ENCODE data around the gene CHRNE.
"Not testable (repeated sequence)": the region's sequence is repeated elsewhere in the genome, so short reads cannot be mapped to it uniquely, and the experiment has no call there.

Gene CHRNE

DNA sequence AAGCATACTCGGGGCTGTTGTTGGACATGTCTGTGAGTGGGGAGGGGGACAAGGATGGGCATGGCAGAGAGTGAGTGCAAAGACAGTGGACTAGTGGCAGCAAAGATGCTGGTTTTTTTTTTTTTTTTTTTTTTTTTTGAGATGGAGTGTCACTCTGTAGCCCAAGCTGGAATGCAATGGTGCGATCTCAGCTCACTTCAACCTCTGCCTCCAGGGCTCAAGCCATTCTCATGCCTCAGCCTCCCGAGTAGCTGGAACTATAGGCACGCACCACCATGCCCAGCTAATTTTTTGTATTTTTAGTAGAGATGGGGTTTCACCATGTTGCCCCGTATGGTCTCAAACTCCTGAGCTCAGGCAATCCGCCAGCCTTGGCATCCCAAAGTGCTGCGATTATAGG is 45.6 kb downstream of the CHRNE start:
- DNase-seq (ENCODE audit: low read depth in 2 of 2, low spot score in 1 of 2), result not testable (repeated sequence)

DNA sequence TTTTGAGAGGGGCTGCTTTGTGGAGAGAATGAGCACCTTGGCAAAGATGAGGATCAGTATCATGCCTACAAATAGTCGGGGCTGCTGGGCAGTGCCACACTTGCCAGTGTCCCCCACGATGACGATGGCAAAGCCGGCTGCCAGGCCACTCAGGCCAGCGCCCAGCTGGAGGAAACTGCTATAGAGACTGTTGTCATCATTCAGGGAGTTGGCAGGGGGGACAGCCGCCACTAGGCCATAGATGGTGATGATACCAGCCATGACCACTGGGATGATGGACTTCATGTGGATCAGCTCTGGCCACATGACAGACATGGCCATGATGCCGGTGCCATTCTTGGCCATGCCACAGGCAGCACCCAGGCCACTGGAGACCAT is 46.0 kb downstream of the CHRNE start:
- no peak for DNase-seq (ENCODE audit: low read depth in 2 of 2, low spot score in 1 of 2)

DNA sequence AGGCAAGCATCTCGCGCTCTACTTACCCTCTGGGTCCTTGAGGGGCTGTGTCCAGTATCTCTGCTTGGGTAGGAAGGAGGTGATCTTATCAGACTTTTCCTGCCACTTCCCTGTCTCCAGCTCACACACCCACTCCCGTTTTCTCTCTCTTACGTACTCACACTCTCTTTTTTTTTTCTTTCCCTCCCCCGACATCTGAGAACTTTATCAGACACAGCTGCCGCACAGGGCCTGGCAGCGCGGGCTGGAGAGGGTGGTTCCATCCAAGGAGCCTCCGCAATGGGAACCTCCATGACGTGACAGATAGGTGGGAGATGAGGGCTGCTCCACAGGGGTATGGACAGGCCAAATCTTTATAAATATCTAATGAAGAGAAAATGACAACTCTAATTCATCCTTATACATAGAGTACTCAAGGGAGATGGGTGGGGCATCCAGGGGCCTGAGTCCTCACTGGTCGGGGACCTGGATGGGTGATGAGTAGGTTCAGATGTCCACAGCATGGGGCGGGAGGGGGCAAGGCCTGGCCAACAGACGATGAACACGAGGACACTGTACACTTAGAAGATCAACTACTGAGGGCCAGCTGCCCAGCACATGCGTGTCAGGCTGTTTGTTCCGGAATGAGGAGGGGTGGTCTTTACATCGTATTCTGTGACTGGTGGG is 46.5 kb downstream of the CHRNE start:
- no peak for DNase-seq (ENCODE audit: low read depth in 2 of 2, low spot score in 1 of 2)

DNA sequence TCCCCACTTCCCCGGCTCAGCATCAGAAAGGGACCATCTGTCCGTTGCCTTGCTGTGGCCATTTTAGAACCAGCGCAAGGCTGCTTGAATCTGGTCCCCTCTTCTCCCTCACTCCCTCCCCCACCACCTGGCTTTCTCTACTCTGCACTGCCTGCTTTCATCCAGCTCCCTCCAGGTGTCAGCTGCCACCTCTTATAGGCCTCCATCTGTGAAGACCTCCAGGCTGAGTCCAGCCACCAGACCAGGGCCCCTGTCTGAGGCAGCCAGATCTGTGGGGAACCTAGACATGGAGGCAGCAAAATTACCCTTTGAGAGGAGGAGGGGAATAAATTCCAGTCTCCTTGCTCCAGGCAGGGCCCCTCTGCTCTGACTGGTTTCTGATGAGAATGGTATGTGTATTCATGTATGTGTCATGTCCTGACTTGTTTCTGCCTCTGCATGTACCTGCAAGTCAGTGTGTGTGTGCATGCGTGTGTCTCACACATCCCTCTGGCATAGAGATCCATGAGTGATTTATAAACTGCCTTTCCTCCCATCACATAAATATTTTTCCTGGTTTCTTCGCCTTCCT is 48.7 kb downstream of the CHRNE start:
- DNase-seq (ENCODE audit: low read depth in 2 of 2, low spot score in 1 of 2), result no peak

DNA sequence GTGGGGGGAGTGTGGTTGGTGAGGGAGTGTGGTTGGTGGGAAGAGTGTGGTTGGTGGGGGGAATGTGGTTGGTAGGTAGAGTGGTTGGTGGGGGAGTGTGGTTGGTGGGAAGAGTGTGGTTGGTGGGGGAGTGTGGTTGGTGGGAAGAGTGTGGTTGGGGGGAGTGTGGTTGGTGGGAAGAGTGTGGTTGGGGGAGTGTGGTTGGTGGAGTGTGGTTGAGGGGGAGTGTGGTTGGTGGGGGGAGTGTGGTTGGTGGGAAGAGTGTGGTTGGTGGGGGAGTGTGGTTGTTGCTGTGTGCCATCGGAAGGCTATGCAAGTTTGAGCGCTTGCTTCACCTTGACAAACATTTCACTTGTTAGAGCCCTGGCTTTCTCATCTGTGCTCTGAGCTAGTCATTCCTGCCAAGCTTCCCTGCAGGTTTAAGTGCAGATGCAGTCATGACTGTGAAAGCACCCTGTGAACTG is 49.7 kb downstream of the CHRNE start:
- no peak for DNase-seq (ENCODE audit: low read depth in 2 of 2, low spot score in 1 of 2)

DNA sequence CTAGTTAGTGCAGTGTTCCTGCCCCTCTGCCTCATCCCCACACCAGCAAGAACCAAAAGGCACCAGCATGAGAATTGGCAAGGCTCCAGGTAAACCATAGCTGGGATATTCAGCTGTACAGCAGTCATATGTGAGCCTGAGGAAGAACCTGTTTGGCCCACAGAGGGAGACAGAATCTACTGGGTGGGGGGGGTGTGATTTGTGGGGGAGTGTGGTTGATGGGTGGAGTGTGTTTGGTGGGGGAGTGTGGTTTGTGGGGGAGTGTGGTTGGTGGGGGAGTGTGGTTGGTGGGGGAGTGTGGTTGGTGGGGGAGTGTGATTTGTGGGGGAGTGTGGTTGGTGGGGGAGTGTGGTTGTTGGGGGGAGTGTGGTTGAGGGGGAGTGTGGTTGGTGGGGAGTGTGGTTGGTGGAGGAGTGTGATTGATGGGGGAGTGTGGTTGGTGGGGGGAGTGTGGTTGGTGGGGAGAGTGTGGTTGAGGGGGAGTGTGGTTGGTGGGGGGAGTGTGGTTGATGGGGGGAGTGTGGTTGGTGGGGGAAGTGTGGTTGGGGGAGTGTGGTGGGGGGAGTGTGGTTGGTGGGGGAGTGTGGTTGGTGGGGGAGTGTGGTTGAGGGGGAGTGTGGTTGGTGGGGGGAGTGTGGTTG is 50.2 kb downstream of the CHRNE start:
- DNase-seq (ENCODE audit: low read depth in 2 of 2, low spot score in 1 of 2), result no peak

DNA sequence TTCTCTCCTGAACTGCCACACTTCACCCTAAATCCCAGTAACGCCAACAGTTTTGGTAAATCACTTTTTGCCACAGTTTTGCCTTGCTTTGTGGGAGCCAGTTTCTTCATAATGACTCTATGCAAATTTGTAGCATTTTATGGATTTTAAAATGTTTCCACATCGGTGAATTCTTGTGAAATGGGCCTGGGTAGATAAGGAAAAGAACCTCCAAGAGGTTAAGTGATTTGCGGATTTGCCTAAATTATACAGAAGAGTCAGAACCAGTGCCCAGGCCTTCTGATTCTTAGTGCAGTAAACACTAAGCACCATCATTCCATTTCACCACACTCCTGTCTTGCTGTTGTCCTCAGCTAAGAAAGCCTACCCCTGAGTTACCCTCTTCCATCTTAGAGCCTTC is 51.8 kb downstream of the CHRNE start:
- no peak for DNase-seq (ENCODE audit: low read depth in 2 of 2, low spot score in 1 of 2)

DNA sequence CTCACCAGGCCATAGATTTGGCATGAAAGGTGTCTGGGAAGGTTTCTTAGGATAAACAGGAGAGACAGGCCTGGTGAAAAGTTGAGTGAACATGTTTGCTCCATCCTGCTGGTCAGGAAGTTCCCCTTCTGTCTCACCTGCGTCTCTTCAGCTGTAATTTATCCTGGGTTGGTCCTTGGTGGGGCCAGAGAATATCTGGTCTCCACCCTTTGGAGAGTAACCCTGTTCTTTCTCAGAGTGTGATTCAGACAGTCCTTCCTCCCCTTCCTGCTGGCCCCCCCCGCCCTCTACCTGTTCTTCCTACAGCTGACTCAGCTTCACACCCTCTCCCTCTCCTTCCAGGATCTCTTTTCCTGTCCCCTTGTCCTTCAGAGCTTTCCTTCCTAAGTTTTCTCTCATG is 52.7 kb downstream of the CHRNE start:
- DNase-seq (ENCODE audit: low read depth in 2 of 2, low spot score in 1 of 2), result no peak

DNA sequence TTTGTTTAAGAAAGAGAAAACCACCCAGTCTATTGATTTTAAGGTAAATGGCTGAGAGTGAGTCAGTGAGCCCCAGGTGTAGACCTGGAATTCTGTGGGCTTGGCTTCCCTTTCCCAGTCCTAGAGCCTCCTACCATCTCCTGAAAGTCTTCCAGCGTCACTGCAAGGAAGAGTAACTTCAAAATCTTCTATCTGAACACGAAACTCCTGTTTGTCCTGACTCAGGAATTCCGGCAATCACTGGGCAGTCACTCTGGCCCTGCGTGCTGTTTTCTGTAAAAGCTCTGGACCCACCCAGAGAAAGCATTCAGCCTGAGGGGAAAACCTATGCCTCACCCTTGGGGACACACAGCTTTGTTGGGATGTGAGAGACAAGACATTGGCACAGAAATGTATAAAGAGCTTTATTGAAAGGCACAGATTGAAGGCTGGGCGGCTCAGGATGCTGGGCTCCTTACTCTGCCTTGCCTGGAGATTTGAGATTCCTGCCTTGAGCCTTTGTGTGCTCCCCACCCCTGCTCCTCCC is 53.8 kb downstream of the CHRNE start:
- no peak for DNase-seq (ENCODE audit: low read depth in 2 of 2, low spot score in 1 of 2)
